GM12878 (cell line): ENCODE data around the gene ZNF230. TPM values are rescaled to one million over a fixed set of nuclear protein-coding genes. Genes with fewer than 3 reads are reported as not detected.
A peak's percentile ranks its signal among the peaks of the same experiment; 100 is the strongest.

Experiments used
- EZH2 ChIP-seq: IDR thresholded peaks from 2 replicates; pipeline ENCODE4 v1.6.1; 2012; ENCODE audit warnings: low read depth, mild to moderate bottlenecking, control low read depth, inconsistent platforms, low read length, borderline replicate concordance; ENCODE audit not compliant: control insufficient read depth
- KDM1A ChIP-seq: fragments of 200-600 bp; sonication (generic); IDR thresholded peaks from 2 replicates; pipeline ENCODE4 v1.6.1; 2016; ENCODE audit warnings: borderline replicate concordance
- MTA3 ChIP-seq: IDR thresholded peaks from 2 replicates; pipeline ENCODE4 v1.6.1; 2012; ENCODE audit warnings: low read length, inconsistent platforms, borderline replicate concordance
- POLR2A ChIP-seq: IDR thresholded peaks from 2 replicates; pipeline ENCODE4 v1.6.1; 2011; ENCODE audit warnings: low read depth, mild to moderate bottlenecking, low read length
- POLR2AphosphoS2 ChIP-seq: IDR thresholded peaks from 2 replicates; pipeline ENCODE4 v1.6.1; 2011; ENCODE audit warnings: low read depth, mild to moderate bottlenecking, low read length, improper control_type of control experiment, moderate library complexity
- RCOR1 ChIP-seq: conservative IDR thresholded peaks from 2 replicates; pipeline ENCODE4 v1.6.1; 2012; ENCODE audit warnings: low read depth, low read length, improper control_type of control experiment
- RFX5 ChIP-seq: IDR thresholded peaks from 2 replicates; pipeline ENCODE4 v1.6.1; 2011; ENCODE audit warnings: low read depth, low read length, improper control_type of control experiment
- TARDBP ChIP-seq: IDR thresholded peaks from 2 replicates; pipeline ENCODE4 v1.6.1; 2016; ENCODE audit warnings: borderline replicate concordance
- YY1 ChIP-seq: IDR thresholded peaks from 2 replicates; pipeline ENCODE4 v1.6.1; 2011; ENCODE audit warnings: low read depth, mild to moderate bottlenecking, low read length
- ZNF622 ChIP-seq: fragments of 450-650 bp; IDR thresholded peaks from 2 replicates; pipeline ENCODE4 v1.6.1; 2017; ENCODE audit warnings: mild to moderate bottlenecking, inconsistent platforms
- polyA plus RNA-seq, 11 experiments: library from polyadenylated mRNA; depleted of rRNA in 4 of 11; unstranded in 6 of 11; stranded (reverse) in 5 of 11; fragments of >200 nt; fragmentation: Nextera tagmentation in 4 of 11; fragmentation: Illumina TruSeq in 1 of 11; extraction: Ambion mirVana in 4 of 11; extraction: Trizol in 1 of 11; gene quantifications; 1 replicate in 1 of 11; 2 replicates in 10 of 11; pipeline versions ENCODE4 v1.2.1 to v1.2.3, GENCODE V29; 2011 to 2016; ENCODE audit warnings: inconsistent platforms in 2 of 11, missing spikeins in 2 of 11, low read depth in 1 of 11
- total RNA-seq, 4 experiments: library from RNA; depleted of rRNA in 3 of 4; stranded (reverse); fragments of >200 nt in 3 of 4; fragmentation: Illumina TruSeq in 1 of 4; extraction: Trizol in 1 of 4; gene quantifications; 2 replicates each; pipeline versions ENCODE4 v1.2.1 to v1.2.3, GENCODE V29; 2013 to 2021
- TF ChIP-seq, protein P1 (sequence below): fragments of 450-650 bp; formaldehyde crosslinking; IDR thresholded peaks from 2 replicates; pipeline ENCODE4 v1.5.0; 2022; ENCODE audit warnings: mild to moderate bottlenecking, missing genetic modification characterization
- TF ChIP-seq, protein P2 (sequence below): fragments of 450-650 bp; IDR thresholded peaks from 2 replicates; pipeline ENCODE4 v1.6.1; 2017; ENCODE audit warnings: mild to moderate bottlenecking, moderate library complexity
- TF ChIP-seq, protein P3 (sequence below): IDR thresholded peaks from 2 replicates; pipeline ENCODE4 v1.6.1; 2012; ENCODE audit warnings: low read depth, low read length, improper control_type of control experiment

Gene ZNF230
- total and polyA plus RNA-seq, 10 of the 15 experiments (the other 5 are each of a cell fraction or from before 2014, with no cell fraction given) = 1.8 to 9.1 (median 3.5) TPM

DNA sequence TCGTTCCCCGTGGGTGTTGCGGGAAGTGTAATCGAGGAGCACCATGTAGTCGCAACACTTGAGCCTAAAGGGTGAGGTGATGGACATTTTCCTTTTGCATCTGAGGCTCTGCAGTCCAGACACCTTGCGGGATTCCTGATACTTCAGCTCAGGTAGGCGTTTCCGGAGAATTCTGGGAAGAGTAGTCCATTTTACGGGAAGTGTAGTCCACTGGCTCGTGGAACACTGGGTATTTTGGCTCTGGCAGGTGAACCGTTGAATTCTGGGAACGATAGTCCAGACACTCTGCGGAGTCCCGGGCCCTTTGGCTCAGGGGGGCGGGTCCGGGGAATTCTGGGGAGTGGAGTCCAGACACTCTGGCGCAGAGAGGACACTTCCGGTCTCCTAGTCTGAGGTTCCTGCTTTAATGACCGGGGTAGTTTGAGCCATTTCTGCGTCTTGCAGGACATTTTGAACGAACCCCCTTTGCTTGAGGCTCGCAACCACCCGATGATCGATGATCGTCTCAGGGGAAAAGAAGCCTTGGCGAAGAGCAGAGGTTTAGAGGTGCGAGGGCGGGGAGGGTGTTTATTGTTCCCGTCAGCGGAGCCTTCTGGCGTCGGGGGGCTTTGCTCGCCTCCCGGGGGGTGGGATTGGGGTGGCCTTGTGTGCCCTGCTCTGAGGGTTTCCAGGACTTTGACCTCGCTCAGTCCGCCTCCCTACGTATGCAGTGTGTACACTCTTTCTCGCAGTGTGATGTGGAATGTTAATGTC lies 49.1 kb downstream of the ZNF230 start, which contains the start of gene ZNF223 (continued):
- TF ChIP-seq, protein P1, sequence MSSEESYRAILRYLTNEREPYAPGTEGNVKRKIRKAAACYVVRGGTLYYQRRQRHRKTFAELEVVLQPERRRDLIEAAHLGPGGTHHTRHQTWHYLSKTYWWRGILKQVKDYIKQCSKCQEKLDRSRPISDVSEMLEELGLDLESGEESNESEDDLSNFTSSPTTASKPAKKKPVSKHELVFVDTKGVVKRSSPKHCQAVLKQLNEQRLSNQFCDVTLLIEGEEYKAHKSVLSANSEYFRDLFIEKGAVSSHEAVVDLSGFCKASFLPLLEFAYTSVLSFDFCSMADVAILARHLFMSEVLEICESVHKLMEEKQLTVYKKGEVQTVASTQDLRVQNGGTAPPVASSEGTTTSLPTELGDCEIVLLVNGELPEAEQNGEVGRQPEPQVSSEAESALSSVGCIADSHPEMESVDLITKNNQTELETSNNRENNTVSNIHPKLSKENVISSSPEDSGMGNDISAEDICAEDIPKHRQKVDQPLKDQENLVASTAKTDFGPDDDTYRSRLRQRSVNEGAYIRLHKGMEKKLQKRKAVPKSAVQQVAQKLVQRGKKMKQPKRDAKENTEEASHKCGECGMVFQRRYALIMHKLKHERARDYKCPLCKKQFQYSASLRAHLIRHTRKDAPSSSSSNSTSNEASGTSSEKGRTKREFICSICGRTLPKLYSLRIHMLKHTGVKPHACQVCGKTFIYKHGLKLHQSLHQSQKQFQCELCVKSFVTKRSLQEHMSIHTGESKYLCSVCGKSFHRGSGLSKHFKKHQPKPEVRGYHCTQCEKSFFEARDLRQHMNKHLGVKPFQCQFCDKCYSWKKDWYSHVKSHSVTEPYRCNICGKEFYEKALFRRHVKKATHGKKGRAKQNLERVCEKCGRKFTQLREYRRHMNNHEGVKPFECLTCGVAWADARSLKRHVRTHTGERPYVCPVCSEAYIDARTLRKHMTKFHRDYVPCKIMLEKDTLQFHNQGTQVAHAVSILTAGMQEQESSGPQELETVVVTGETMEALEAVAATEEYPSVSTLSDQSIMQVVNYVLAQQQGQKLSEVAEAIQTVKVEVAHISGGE (CRISPR knock-in tag) = peak; percentile 85
- TF ChIP-seq POLR2A (no peak), MTA3 (no peak), ZNF622 (no peak), RFX5 (no peak), TARDBP (no peak), YY1 (peak; percentile 47), KDM1A (no peak), EZH2 (no peak), RCOR1 (no peak), POLR2AphosphoS2 (no peak)
- TF ChIP-seq, protein P2, sequence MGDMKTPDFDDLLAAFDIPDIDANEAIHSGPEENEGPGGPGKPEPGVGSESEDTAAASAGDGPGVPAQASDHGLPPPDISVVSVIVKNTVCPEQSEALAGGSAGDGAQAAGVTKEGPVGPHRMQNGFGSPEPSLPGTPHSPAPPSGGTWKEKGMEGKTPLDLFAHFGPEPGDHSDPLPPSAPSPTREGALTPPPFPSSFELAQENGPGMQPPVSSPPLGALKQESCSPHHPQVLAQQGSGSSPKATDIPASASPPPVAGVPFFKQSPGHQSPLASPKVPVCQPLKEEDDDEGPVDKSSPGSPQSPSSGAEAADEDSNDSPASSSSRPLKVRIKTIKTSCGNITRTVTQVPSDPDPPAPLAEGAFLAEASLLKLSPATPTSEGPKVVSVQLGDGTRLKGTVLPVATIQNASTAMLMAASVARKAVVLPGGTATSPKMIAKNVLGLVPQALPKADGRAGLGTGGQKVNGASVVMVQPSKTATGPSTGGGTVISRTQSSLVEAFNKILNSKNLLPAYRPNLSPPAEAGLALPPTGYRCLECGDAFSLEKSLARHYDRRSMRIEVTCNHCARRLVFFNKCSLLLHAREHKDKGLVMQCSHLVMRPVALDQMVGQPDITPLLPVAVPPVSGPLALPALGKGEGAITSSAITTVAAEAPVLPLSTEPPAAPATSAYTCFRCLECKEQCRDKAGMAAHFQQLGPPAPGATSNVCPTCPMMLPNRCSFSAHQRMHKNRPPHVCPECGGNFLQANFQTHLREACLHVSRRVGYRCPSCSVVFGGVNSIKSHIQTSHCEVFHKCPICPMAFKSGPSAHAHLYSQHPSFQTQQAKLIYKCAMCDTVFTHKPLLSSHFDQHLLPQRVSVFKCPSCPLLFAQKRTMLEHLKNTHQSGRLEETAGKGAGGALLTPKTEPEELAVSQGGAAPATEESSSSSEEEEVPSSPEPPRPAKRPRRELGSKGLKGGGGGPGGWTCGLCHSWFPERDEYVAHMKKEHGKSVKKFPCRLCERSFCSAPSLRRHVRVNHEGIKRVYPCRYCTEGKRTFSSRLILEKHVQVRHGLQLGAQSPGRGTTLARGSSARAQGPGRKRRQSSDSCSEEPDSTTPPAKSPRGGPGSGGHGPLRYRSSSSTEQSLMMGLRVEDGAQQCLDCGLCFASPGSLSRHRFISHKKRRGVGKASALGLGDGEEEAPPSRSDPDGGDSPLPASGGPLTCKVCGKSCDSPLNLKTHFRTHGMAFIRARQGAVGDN = no peak
- TF ChIP-seq, protein P3, sequence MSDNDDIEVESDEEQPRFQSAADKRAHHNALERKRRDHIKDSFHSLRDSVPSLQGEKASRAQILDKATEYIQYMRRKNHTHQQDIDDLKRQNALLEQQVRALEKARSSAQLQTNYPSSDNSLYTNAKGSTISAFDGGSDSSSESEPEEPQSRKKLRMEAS = no peak
